Measurements from ENCODE around the gene CACNA2D3.

Gene CACNA2D3

GRCh38 chr3:54905261-54905888 is 783.0 kb downstream of the CACNA2D3 start:
- DNase-seq = peak; percentile 74

- DNase-seq = no peak
These were observed 783.6 kb downstream of the CACNA2D3 start for GRCh38 chr3:54905920-54906319.

- no peak for DNase-seq
These were observed 784.4 kb downstream of the CACNA2D3 start for GRCh38 chr3:54906763-54907162.

- DNase-seq = no peak
These were observed 786.8 kb downstream of the CACNA2D3 start for GRCh38 chr3:54909191-54909590.

GRCh38 chr3:54914180-54914579 is 791.8 kb downstream of the CACNA2D3 start:
- DNase-seq = no peak

GRCh38 chr3:54915181-54915580 is 792.8 kb downstream of the CACNA2D3 start:
- no peak for DNase-seq

- no peak for DNase-seq
These were observed 793.6 kb downstream of the CACNA2D3 start for GRCh38 chr3:54915976-54916375.

GRCh38 chr3:54916732-54917131 is 794.4 kb downstream of the CACNA2D3 start:
- DNase-seq = no peak

GRCh38 chr3:54917174-54917573 is 794.8 kb downstream of the CACNA2D3 start:
- DNase-seq = no peak

GRCh38 chr3:54917862-54918261 is 795.5 kb downstream of the CACNA2D3 start:
- no peak for DNase-seq

- DNase-seq = no peak
These were observed 796.2 kb downstream of the CACNA2D3 start for GRCh38 chr3:54918516-54918915.

GRCh38 chr3:54928046-54928770 is 805.9 kb downstream of the CACNA2D3 start, which contains the start of gene LRTM1:
Gene LRTM1 (minus strand): TSS chr3:54928059. CDS start chr3:54927911, 148 bp downstream.
- no peak for DNase-seq

- DNase-seq = no peak
These were observed 808.8 kb downstream of the CACNA2D3 start for GRCh38 chr3:54931182-54931581.

GRCh38 chr3:54932606-54933005 is 810.3 kb downstream of the CACNA2D3 start:
- DNase-seq = no peak

GRCh38 chr3:54935869-54936268 is 813.5 kb downstream of the CACNA2D3 start:
- no peak for DNase-seq

GRCh38 chr3:54936561-54936960 is 814.2 kb downstream of the CACNA2D3 start:
- no peak for DNase-seq

- DNase-seq = no peak
These were observed 817.4 kb downstream of the CACNA2D3 start for GRCh38 chr3:54939557-54940300.

- no peak for DNase-seq
These were observed 818.6 kb downstream of the CACNA2D3 start for GRCh38 chr3:54940971-54941370.

GRCh38 chr3:54941690-54942362 is 819.5 kb downstream of the CACNA2D3 start:
- DNase-seq = no peak

GRCh38 chr3:54949491-54950044 is 827.2 kb downstream of the CACNA2D3 start:
- DNase-seq = no peak

- peak; percentile 8 for DNase-seq
These were observed 828.1 kb downstream of the CACNA2D3 start for GRCh38 chr3:54950391-54951003.

- peak; percentile 57 for DNase-seq
These were observed 829.1 kb downstream of the CACNA2D3 start for GRCh38 chr3:54951405-54951804.

Measured in kidney glomerular epithelial cell (primary cell).